ENCODE data around the gene RALGAPB. TPM values are rescaled to one million over a fixed set of nuclear protein-coding genes. Genes with fewer than 3 reads are reported as not detected.
"Not testable (repeated sequence)": the region's sequence is repeated elsewhere in the genome, so short reads cannot be mapped to it uniquely, and the experiment has no call there.

Gene RALGAPB
- total and polyA plus RNA-seq, 2 of the 13 experiments (the other 11 are each of a cell fraction or from before 2014, with no cell fraction given), result 17.6 to 30.6 TPM

DNA sequence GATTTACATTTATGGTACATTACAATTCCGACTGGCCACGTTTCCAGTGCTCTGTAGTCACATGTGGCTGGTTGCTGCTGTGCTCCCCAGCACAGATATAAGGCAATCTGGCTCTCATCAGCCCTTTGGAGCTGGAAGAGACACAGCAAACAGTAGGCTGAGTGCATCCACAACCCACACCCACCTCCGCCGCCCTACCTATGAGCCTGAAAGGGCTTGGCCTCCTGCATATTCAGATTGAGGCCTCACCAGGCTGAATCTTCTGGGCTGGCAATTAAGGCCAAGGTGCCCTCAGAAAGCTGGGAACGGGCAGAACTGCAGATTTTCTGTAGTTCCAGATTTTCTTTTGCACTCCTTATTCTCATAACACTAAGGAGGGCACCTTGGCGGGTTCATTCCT lies 34.8 kb upstream of the RALGAPB start:
- in situ Hi-C loops (cut with HindIII; ENCODE audit: extremely low pct_ligation_motif_present, low pct_unique_long_range_greater_than_20kb), result loop anchor here (5.0 to 25.0 kb wide), 2 partner anchors 35 to 300 kb away; partner anchors contain the start of genes ACTR5 and RALGAPB
- no peak for FAIRE-seq
- H3K27ac ChIP-seq (ENCODE audit: extremely low read length, insufficient read depth, low read length), result no peak overlapping the region
- no peak for ATAC-seq
- H3K9ac ChIP-seq (ENCODE audit: insufficient read depth, low read depth, low read length), result no peak overlapping the region
- H4K20me1 ChIP-seq (ENCODE audit: insufficient read depth, low read length), result peaks cover 14% of the 10 kb centered on the region
- WGBS (ENCODE audit: low lambda C conversion rate), result 49% methylated on average over 6 of the region's 6 CpGs
- ChIA-PET CTCF (ENCODE audit: low intra/inter-chr PET ratio, low total read pairs) (interaction anchor here (5.3 kb wide), 1 partner anchor 10 kb away, joined by 314 read pairs; no protein-coding TSS in a partner anchor), POLR2A (interaction anchor here (2.4 kb wide), 1 partner anchor 9 kb away, joined by 23 read pairs; no protein-coding TSS in a partner anchor)
- no peak for DNase-seq (ENCODE audit: low spot score)
- intact Hi-C loops (cut with micrococcal nuclease; ENCODE audit: unreplicated experiment), result loop anchor here (10.0 kb wide), 1 partner anchor 877 kb away; no protein-coding TSS in a partner anchor
- H3K4me2 ChIP-seq (ENCODE audit: low read depth, low read length), result no peak overlapping the region
- H3K36me3 ChIP-seq (replicated peaks in 1 of 2; ENCODE audit: control insufficient read depth in 1 of 2, insufficient read depth in 2 of 2, low read length in 2 of 2), result peaks cover 6 to 13% of the 10 kb centered on the region in 2 experiments; a peak in 4 of 5 replicates
- H2AFZ ChIP-seq (ENCODE audit: low read length), result no peak overlapping the region
- no peaks in the 10 kb centered on the region for H3K9me3 ChIP-seq (ENCODE audit: low read length)
- H3K27me3 ChIP-seq (ENCODE audit: control insufficient read depth in 1 of 2, insufficient read depth in 2 of 2, low read length in 2 of 2), result peaks cover 0 to 4% of the 10 kb centered on the region in 2 experiments; a peak in 1 of 5 replicates
- TF ChIP-seq, protein P1, sequence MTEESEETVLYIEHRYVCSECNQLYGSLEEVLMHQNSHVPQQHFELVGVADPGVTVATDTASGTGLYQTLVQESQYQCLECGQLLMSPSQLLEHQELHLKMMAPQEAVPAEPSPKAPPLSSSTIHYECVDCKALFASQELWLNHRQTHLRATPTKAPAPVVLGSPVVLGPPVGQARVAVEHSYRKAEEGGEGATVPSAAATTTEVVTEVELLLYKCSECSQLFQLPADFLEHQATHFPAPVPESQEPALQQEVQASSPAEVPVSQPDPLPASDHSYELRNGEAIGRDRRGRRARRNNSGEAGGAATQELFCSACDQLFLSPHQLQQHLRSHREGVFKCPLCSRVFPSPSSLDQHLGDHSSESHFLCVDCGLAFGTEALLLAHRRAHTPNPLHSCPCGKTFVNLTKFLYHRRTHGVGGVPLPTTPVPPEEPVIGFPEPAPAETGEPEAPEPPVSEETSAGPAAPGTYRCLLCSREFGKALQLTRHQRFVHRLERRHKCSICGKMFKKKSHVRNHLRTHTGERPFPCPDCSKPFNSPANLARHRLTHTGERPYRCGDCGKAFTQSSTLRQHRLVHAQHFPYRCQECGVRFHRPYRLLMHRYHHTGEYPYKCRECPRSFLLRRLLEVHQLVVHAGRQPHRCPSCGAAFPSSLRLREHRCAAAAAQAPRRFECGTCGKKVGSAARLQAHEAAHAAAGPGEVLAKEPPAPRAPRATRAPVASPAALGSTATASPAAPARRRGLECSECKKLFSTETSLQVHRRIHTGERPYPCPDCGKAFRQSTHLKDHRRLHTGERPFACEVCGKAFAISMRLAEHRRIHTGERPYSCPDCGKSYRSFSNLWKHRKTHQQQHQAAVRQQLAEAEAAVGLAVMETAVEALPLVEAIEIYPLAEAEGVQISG (CRISPR knock-in tag; IDR thresholded peaks at IDR 0.05), result peak; percentile 13; the same call in 1 of the 2 replicates
- TF ChIP-seq ZNF672 (CRISPR knock-in tag; IDR thresholded peaks at IDR 0.05), result no peak
- H3K79me2 ChIP-seq (ENCODE audit: insufficient read depth, low read length), result peaks cover 24% of the 10 kb centered on the region
- no peak overlapping the region for H3K4me3 ChIP-seq (replicated peaks in 1 of 3; ENCODE audit: insufficient read depth in 1 of 3, low read depth in 2 of 3, low read length in 3 of 3)
- peaks cover 20% of the 10 kb centered on the region for H3K4me1 ChIP-seq (ENCODE audit: insufficient read depth, low read length)
- BruUV-seq (replicated peaks), result no TSS peak

DNA sequence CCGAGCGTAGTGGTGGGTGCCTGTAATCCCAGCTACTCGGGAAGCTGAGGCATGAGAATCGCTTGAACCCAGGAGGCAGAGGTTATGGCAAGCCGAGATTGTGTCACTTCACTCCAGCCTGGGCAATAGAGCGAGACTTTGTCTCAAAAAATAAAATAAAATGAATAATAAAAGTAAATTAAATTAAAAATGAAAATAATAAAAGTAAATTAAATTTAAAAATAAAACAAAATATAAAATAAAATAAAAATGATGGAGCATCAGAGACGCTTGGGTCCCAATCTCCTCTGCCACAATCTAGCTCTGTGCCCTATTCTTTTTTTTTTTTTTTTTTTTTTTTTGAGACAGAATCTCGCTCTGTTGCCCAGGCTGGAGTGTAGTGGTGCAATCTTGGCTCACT lies 31.5 kb upstream of the RALGAPB start:
- H3K79me2 ChIP-seq (ENCODE audit: insufficient read depth, low read length); H3K9ac ChIP-seq (ENCODE audit: insufficient read depth, low read depth, low read length); H3K4me2 ChIP-seq (ENCODE audit: low read depth, low read length); intact Hi-C loops (cut with micrococcal nuclease; ENCODE audit: unreplicated experiment); BruUV-seq (replicated peaks); H3K27ac ChIP-seq (ENCODE audit: extremely low read length, insufficient read depth, low read length); H3K27me3 ChIP-seq (ENCODE audit: control insufficient read depth in 1 of 2, insufficient read depth in 2 of 2, low read length in 2 of 2); DNase-seq (ENCODE audit: low spot score); H3K36me3 ChIP-seq (replicated peaks in 1 of 2; ENCODE audit: control insufficient read depth in 1 of 2, insufficient read depth in 2 of 2, low read length in 2 of 2); CTCF ChIA-PET (ENCODE audit: low intra/inter-chr PET ratio, low total read pairs); FAIRE-seq; ATAC-seq; H2AFZ ChIP-seq (ENCODE audit: low read length); H4K20me1 ChIP-seq (ENCODE audit: insufficient read depth, low read length); H3K9me3 ChIP-seq (ENCODE audit: low read length); H3K4me3 ChIP-seq (replicated peaks in 1 of 3; ENCODE audit: insufficient read depth in 1 of 3, low read depth in 2 of 3, low read length in 3 of 3): not testable (repeated sequence)
- H3K4me1 ChIP-seq (ENCODE audit: insufficient read depth, low read length), result peaks cover 12% of the 10 kb centered on the region
- POLR2A ChIA-PET, result interaction anchor here (0.8 kb wide), 1 partner anchor 31 kb away, joined by 3 read pairs; the partner anchor contains the start of gene RALGAPB
- in situ Hi-C loops (cut with HindIII; ENCODE audit: extremely low pct_ligation_motif_present, low pct_unique_long_range_greater_than_20kb), result loop anchor here (25.0 kb wide), 1 partner anchor 296 kb away; the partner anchor contains the start of gene ACTR5
- WGBS (ENCODE audit: low lambda C conversion rate), result 71% methylated on average over 8 of the region's 8 CpGs
